OCI-LY7 (cell line): Measurements from ENCODE around the gene MIER2.

Experiments
- EZH2phosphoT487 ChIP-seq: fragments of 200-600 bp; sonication (generic); IDR thresholded peaks from 2 replicates; pipeline ENCODE4 v1.6.1; 2018; ENCODE audit warnings: low read depth, borderline replicate concordance, mild to moderate bottlenecking, mixed run types, antibody characterized with exemption, low read length, moderate library complexity, mixed read lengths
- TF ChIP-seq, protein P1 (sequence below): fragments of 200-600 bp; sonication (generic); conservative IDR thresholded peaks from 2 replicates; pipeline ENCODE4 v1.5.1; 2014; ENCODE audit warnings: mild to moderate bottlenecking, antibody characterized with exemption, low read length, moderate library complexity, mixed read lengths

DNA sequence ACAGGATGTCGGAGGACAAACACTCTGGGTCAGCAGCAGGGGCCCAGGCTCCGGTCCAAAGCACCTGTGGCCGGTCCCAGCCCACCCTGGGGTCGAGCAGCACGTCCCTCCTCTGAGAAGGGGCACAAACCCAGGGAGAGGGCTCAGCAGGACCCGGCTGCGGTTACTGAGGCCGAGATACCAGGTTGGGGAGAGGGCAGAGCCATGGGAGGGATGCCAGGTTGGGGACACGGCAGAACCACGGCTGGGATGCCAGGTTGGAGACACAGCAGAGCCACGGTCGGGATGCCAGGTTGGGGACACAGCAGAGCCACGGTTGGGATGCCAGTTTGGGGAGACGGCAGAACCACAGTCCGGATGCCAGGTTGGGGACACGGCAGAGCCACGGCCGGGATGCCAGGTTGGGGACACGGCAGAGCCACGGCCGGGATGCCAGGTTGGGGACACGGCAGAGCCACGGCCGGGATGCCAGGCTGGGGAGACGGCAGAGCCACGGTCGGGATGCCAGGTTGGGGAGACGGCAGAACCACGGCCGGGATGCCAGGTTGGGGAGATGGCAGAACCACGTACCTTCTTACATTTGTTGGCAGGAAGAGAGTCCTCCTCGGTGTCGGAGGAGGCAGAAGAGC lies 18.5 kb downstream of the MIER2 start:
- TF ChIP-seq, protein P1, sequence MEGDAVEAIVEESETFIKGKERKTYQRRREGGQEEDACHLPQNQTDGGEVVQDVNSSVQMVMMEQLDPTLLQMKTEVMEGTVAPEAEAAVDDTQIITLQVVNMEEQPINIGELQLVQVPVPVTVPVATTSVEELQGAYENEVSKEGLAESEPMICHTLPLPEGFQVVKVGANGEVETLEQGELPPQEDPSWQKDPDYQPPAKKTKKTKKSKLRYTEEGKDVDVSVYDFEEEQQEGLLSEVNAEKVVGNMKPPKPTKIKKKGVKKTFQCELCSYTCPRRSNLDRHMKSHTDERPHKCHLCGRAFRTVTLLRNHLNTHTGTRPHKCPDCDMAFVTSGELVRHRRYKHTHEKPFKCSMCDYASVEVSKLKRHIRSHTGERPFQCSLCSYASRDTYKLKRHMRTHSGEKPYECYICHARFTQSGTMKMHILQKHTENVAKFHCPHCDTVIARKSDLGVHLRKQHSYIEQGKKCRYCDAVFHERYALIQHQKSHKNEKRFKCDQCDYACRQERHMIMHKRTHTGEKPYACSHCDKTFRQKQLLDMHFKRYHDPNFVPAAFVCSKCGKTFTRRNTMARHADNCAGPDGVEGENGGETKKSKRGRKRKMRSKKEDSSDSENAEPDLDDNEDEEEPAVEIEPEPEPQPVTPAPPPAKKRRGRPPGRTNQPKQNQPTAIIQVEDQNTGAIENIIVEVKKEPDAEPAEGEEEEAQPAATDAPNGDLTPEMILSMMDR = no peak
- no peak for TF ChIP-seq EZH2phosphoT487
